Keratinocyte (primary cell): ENCODE measurements around the gene SNTG2. TPM values are rescaled to one million over a fixed set of nuclear protein-coding genes. Genes with fewer than 3 reads are reported as not detected.

Experiments
- DNase-seq: peaks from one replicate; pipeline ENCODE4 v3.0.0-alpha.2; 2011; ENCODE audit warnings: low read depth, missing footprints, low spot score
- FAIRE-seq: peaks from 2 replicates; lab custom pipeline; 2011; peaks lifted over from hg19 to GRCh38; lab: Jason Lieb, UNC
- H2AFZ ChIP-seq: 2 replicates; pipeline ENCODE4 v1.6.0; 2012; ENCODE audit warnings: low read length, control low read depth, inconsistent platforms; ENCODE audit not compliant: control insufficient read depth
- H3K27ac ChIP-seq: 2 replicates; pipeline ENCODE4 v1.5.1; 2011; ENCODE audit warnings: low read length; ENCODE audit not compliant: control insufficient read depth, insufficient read depth
- H3K27me3 ChIP-seq: 3 replicates; pipeline ENCODE4 v1.6.0; 2011; ENCODE audit warnings: low read length; ENCODE audit not compliant: control insufficient read depth, insufficient read depth; ENCODE audit errors: extremely low read depth
- H3K36me3 ChIP-seq, 2 experiments: 2 replicates in 1 of 2; 3 replicates in 1 of 2; pipeline ENCODE4 v1.5.1; 2011; ENCODE audit warnings: low read length in 2 of 2, mild to moderate bottlenecking in 1 of 2; ENCODE audit not compliant: control insufficient read depth in 2 of 2, insufficient read depth in 2 of 2; ENCODE audit errors: extremely low read depth in 1 of 2
- H3K4me1 ChIP-seq: 3 replicates; pipeline ENCODE4 v1.5.1; 2011; ENCODE audit warnings: low read length; ENCODE audit not compliant: control insufficient read depth, insufficient read depth; ENCODE audit errors: extremely low read depth
- H3K4me2 ChIP-seq: 3 replicates; pipeline ENCODE4 v1.6.0; 2011; ENCODE audit warnings: low read depth, low read length; ENCODE audit not compliant: control insufficient read depth, insufficient read depth; ENCODE audit errors: extremely low read depth
- H3K4me3 ChIP-seq, 3 experiments: fragments of 200-600 bp in 1 of 3; sonication (generic) in 1 of 3; 2 replicates in 2 of 3; 3 replicates in 1 of 3; pipeline ENCODE4 v1.5.1; 2011 to 2016; ENCODE audit warnings: low read length in 3 of 3, mild to moderate bottlenecking in 3 of 3, control low read depth in 2 of 3, inconsistent platforms in 1 of 3, low read depth in 1 of 3, mixed read lengths in 1 of 3, mixed run types in 1 of 3, moderate library complexity in 1 of 3; ENCODE audit not compliant: control insufficient read depth in 2 of 3, insufficient read depth in 2 of 3; ENCODE audit errors: extremely low read depth in 1 of 3
- H3K79me2 ChIP-seq: 2 replicates; pipeline ENCODE4 v1.6.0; 2012; ENCODE audit warnings: low read length; ENCODE audit not compliant: control insufficient read depth, insufficient read depth
- H3K9ac ChIP-seq: 3 replicates; pipeline ENCODE4 v1.6.0; 2011; ENCODE audit warnings: low read length; ENCODE audit not compliant: control insufficient read depth, insufficient read depth; ENCODE audit errors: extremely low read depth
- H3K9me1 ChIP-seq: 3 replicates; pipeline ENCODE4 v1.6.0; 2011; ENCODE audit warnings: low read length; ENCODE audit not compliant: control insufficient read depth, insufficient read depth; ENCODE audit errors: extremely low read depth
- H3K9me3 ChIP-seq: 2 replicates; pipeline ENCODE4 v1.5.1; 2012; ENCODE audit warnings: low read depth, low read length; ENCODE audit not compliant: control insufficient read depth
- H4K20me1 ChIP-seq: 3 replicates; pipeline ENCODE4 v1.6.0; 2011; ENCODE audit warnings: low read length; ENCODE audit not compliant: control insufficient read depth, insufficient read depth; ENCODE audit errors: extremely low read depth
- EZH2 ChIP-seq: IDR thresholded peaks from one replicate; pipeline ENCODE4 v1.6.1; 2012; ENCODE audit warnings: inconsistent platforms, mild to moderate bottlenecking, low read length, moderate library complexity
- dilution Hi-C: fragments of 300-500 bp; cut with MboI; formaldehyde crosslinking; loops from one replicate; pipeline ENCODE4 v1.7.0; 2020; ENCODE audit warnings: low sequenced_read_pairs; ENCODE audit not compliant: extremely low pct_ligation_motif_present
- polyA plus RNA-seq, 5 experiments: library from polyadenylated mRNA; depleted of rRNA in 3 of 5; stranded (reverse) in 3 of 5; stranded (forward) in 1 of 5; unstranded in 1 of 5; fragments of >200 nt; gene quantifications; 1 replicate in 1 of 5; 2 replicates in 3 of 5; 3 replicates in 1 of 5; pipeline versions ENCODE4 v1.2.1 to v1.2.3, GENCODE V29; 2011 to 2012; ENCODE audit warnings: missing spikeins in 2 of 5, low read depth in 1 of 5, low replicate concordance in 1 of 5
- TF ChIP-seq, protein P1 (sequence below), 3 experiments: IDR thresholded peaks in 1 of 3; conservative IDR thresholded peaks in 1 of 3; optimal IDR thresholded peaks in 1 of 3; 2 replicates in 2 of 3; 3 replicates in 1 of 3; pipeline versions ENCODE3 to v1.5.1; 2011; ENCODE audit warnings: low read length in 3 of 3, mild to moderate bottlenecking in 3 of 3, moderate library complexity in 2 of 3, control low read depth in 1 of 3, inconsistent platforms in 1 of 3; ENCODE audit not compliant: insufficient read depth in 2 of 3; ENCODE audit errors: extremely low read depth in 1 of 3

The SNTG2 gene
- polyA plus RNA-seq, 1 donor (not counting 4 experiments of a cell fraction or from before 2014, with no cell fraction given), result not detected

DNA sequence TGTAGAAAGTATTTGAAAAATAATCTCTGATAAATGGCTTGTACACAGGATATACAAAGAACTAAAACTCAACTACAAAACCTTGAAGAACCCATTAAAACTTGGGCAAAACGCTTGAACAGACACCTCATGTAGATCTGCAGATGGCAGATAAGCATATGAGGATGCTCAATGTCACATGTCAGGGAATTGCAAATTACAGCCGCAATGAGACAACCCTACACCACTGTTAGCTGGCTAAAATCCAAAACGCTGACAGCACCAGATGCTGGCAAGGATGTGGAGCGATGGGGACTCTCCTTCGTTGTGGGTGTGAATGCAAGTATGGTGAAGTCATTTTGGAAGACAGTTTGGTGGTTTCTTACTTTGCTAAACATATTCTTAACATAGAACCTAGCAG is 53.7 kb downstream of the SNTG2 start:
- DNase-seq, result no peak
- no peak for TF ChIP-seq EZH2
- TF ChIP-seq, protein P1, sequence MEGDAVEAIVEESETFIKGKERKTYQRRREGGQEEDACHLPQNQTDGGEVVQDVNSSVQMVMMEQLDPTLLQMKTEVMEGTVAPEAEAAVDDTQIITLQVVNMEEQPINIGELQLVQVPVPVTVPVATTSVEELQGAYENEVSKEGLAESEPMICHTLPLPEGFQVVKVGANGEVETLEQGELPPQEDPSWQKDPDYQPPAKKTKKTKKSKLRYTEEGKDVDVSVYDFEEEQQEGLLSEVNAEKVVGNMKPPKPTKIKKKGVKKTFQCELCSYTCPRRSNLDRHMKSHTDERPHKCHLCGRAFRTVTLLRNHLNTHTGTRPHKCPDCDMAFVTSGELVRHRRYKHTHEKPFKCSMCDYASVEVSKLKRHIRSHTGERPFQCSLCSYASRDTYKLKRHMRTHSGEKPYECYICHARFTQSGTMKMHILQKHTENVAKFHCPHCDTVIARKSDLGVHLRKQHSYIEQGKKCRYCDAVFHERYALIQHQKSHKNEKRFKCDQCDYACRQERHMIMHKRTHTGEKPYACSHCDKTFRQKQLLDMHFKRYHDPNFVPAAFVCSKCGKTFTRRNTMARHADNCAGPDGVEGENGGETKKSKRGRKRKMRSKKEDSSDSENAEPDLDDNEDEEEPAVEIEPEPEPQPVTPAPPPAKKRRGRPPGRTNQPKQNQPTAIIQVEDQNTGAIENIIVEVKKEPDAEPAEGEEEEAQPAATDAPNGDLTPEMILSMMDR (optimal IDR thresholded peaks at IDR 0.05 in 1 of 3, IDR thresholded peaks at IDR 0.05 in 1 of 3, conservative IDR thresholded peaks at IDR 0.05 in 1 of 3; ENCODE audit: extremely low read depth in 1 of 3, insufficient read depth in 2 of 3, low read length in 3 of 3), result no peak
- dilution Hi-C loops, result no loop called here
- no peak overlapping the region for H3K27ac ChIP-seq
- H3K4me2 ChIP-seq, result no peak overlapping the region
- no peaks in the 10 kb centered on the region for H3K4me1 ChIP-seq
- no peak overlapping the region for H2AFZ ChIP-seq
- no peak overlapping the region for H3K9ac ChIP-seq
- no peaks in the 10 kb centered on the region for H3K9me3 ChIP-seq
- no peaks in the 10 kb centered on the region for H3K79me2 ChIP-seq
- H3K4me3 ChIP-seq, result no peak overlapping the region
- H3K9me1 ChIP-seq, result no peaks in the 10 kb centered on the region
- no peaks in the 10 kb centered on the region for H3K27me3 ChIP-seq
- FAIRE-seq, result no peak
- H3K36me3 ChIP-seq, result no peaks in the 10 kb centered on the region
- no peaks in the 10 kb centered on the region for H4K20me1 ChIP-seq

DNA sequence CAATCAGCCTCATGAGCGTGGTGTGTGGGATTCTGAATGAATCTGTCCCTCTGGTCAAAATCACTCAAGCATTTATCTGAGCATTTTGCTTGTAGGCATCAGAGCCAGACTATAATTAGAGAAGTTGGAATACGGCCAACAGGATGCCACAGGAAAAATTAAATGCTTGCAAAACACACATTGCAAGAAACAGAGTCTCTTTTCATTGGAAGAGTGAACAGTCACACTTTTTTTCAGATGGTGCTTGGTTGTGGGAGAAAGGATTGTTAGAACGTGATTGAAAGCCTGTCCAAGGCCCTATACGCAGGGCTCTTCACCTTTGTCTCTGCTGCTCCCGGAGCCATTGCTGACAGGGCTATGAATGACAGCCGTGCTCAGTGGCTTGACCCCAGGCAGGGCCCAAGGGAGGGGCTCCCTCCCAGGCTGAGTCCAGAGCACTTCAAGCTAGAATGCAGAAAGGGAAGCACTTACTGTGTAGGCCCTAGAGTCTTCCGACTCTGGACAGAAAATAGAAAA is 59.8 kb downstream of the SNTG2 start:
- Histone ChIP-seq H4K20me1 (no peaks in the 10 kb centered on the region), H3K36me3 (no peaks in the 10 kb centered on the region), H3K27ac (no peak overlapping the region), H3K9me1 (no peaks in the 10 kb centered on the region), H3K27me3 (no peaks in the 10 kb centered on the region), H3K9me3 (no peaks in the 10 kb centered on the region), H2AFZ (no peak overlapping the region), H3K4me1 (no peaks in the 10 kb centered on the region), H3K4me2 (no peak overlapping the region), H3K4me3 (no peak overlapping the region), H3K9ac (no peak overlapping the region), H3K79me2 (no peaks in the 10 kb centered on the region)
- TF ChIP-seq, protein P1 (optimal IDR thresholded peaks at IDR 0.05 in 1 of 3, IDR thresholded peaks at IDR 0.05 in 1 of 3, conservative IDR thresholded peaks at IDR 0.05 in 1 of 3; ENCODE audit: extremely low read depth in 1 of 3, insufficient read depth in 2 of 3, low read length in 3 of 3), result no peak
- no peak for TF ChIP-seq EZH2
- dilution Hi-C loops, result no loop called here
- DNase-seq (no peak), FAIRE-seq (no peak)
